GM10266 (cell line): ENCODE results near the gene MRLN.

Experiments
- DNase-seq: peaks from one replicate; pipeline ENCODE4 v3.0.0; 2012; ENCODE audit errors: extremely low spot score
- CTCF ChIP-seq: IDR thresholded peaks from 2 replicates; pipeline ENCODE4 v1.5.1; 2012; ENCODE audit warnings: mild to moderate bottlenecking, low read depth; ENCODE audit not compliant: control insufficient read depth, insufficient read depth; ENCODE audit errors: missing control alignments

The MRLN gene

GRCh38 chr10:59700709-59701108 lies 52.5 kb downstream of the MRLN start:
- no peak for TF ChIP-seq CTCF
- DNase-seq = no peak

GRCh38 chr10:59698326-59698725 lies 54.9 kb downstream of the MRLN start:
- DNase-seq = no peak
- no peak for TF ChIP-seq CTCF

- no peak for DNase-seq
- no peak for TF ChIP-seq CTCF
Measured at GRCh38 chr10:59695637-59696036, 57.6 kb downstream of the MRLN start.

GRCh38 chr10:59694936-59695335 lies 58.3 kb downstream of the MRLN start:
- DNase-seq = no peak
- no peak for TF ChIP-seq CTCF

- no peak for TF ChIP-seq CTCF
- no peak for DNase-seq
Measured at GRCh38 chr10:59692113-59692512, 61.1 kb downstream of the MRLN start.

- no peak for DNase-seq
- no peak for TF ChIP-seq CTCF
Measured at GRCh38 chr10:59688921-59689351, 64.3 kb downstream of the MRLN start.

- DNase-seq = no peak
Measured at GRCh38 chr10:59687657-59688056, 65.6 kb downstream of the MRLN start.

More at GRCh38 chr10:59687657-59688056, 65.6 kb downstream of the MRLN start:
- TF ChIP-seq CTCF = no peak
